BJ (cell line): ENCODE measurements around the gene TUSC2. TPM values are rescaled to one million over a fixed set of nuclear protein-coding genes. Genes with fewer than 3 reads are reported as not detected.

ENCODE experiments used
- CTCF ChIA-PET: fragments of 350-600 bp; formaldehyde crosslinking; extraction: SDS; loops from one replicate; lab custom pipeline; 2021; ENCODE audit warnings: antibody characterized with exemption, inconsistent platforms; lab: Yijun Ruan, JAX
- POLR2A ChIA-PET: fragments of 300-600 bp; sonication (Branson Sonifier 250); formaldehyde crosslinking; extraction: SDS; loops from one replicate; lab custom pipeline; 2021; ENCODE audit warnings: antibody characterized with exemption; lab: Charles Lee
- DNase-seq: peaks from one replicate; pipeline ENCODE4 v3.0.0-alpha.2; 2011; ENCODE audit warnings: low read depth
- H3K27me3 ChIP-seq: 2 replicates; pipeline ENCODE4 v1.6.0; 2011; ENCODE audit warnings: low read length; ENCODE audit not compliant: control insufficient read depth, insufficient read depth
- H3K36me3 ChIP-seq: 2 replicates; pipeline ENCODE4 v1.5.1; 2011; ENCODE audit warnings: low read length; ENCODE audit not compliant: control insufficient read depth, insufficient read depth
- H3K4me3 ChIP-seq: 2 replicates; pipeline ENCODE4 v1.5.1; 2011; ENCODE audit warnings: low read depth, mild to moderate bottlenecking, control low read depth, low read length
- CTCF ChIP-seq: IDR thresholded peaks from 2 replicates; pipeline ENCODE4 v1.5.1; 2011; ENCODE audit warnings: low read depth, mild to moderate bottlenecking, control low read depth, inconsistent platforms, low read length, moderate library complexity; ENCODE audit not compliant: insufficient read depth
- polyA plus RNA-seq: library from polyadenylated mRNA; depleted of rRNA; stranded (reverse); fragments of >200 nt; gene quantifications from 2 replicates; pipeline ENCODE4 v1.2.3, GENCODE V29; 2011; rRNA removed

The TUSC2 gene
- polyA plus RNA-seq, 1 experiment, result 38.9 TPM

DNA sequence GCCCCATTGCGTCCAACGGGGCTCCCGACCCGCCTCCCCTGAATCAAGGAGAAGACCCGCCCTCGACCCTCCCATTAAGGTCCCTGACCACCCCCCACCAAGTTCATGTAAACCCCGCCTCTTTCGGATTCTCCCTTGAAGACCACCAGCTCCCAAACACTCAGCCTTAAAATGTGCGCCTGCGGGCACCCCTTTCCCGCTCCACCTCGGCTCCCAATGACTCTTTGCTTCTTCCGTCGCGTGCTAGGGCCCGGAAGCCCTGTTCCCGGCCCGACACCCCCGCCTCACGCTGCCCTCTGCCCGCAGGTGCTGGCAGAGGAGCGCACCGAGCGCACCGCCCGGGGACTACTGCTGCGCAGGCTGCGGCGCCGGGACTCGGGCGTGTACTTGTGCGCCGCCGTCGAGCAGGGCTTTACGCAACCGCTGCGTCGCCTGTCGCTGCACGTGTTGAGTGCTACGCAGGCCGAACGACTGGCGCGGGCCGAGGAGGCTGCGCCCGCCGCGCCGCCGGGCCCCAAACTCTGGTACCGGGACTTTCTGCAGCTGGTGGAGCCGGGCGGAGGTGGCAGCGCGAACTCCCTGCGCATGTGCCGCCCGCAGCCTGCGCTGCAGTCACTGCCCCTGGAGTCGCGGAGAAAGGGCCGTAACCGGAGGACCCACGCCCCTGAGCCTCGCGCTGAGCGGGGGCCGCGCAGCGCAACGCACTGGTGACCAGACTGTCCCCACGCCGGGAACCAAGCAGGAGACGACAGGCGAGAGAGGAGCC is 51.8 kb downstream of the TUSC2 start:
- peaks cover 30% of the 10 kb centered on the region for H3K36me3 ChIP-seq
- no peak for TF ChIP-seq CTCF
- no peak for DNase-seq
- H3K4me3 ChIP-seq, result no peak overlapping the region
- ChIA-PET POLR2A (no interaction called here), CTCF (interaction anchor here (0.9 to 6.0 kb wide), 6 partner anchors 16 to 83 kb away, joined by 4 to 55 read pairs (median 17); partner anchors contain the start of gene GNAT1)
- no peaks in the 10 kb centered on the region for H3K27me3 ChIP-seq

DNA sequence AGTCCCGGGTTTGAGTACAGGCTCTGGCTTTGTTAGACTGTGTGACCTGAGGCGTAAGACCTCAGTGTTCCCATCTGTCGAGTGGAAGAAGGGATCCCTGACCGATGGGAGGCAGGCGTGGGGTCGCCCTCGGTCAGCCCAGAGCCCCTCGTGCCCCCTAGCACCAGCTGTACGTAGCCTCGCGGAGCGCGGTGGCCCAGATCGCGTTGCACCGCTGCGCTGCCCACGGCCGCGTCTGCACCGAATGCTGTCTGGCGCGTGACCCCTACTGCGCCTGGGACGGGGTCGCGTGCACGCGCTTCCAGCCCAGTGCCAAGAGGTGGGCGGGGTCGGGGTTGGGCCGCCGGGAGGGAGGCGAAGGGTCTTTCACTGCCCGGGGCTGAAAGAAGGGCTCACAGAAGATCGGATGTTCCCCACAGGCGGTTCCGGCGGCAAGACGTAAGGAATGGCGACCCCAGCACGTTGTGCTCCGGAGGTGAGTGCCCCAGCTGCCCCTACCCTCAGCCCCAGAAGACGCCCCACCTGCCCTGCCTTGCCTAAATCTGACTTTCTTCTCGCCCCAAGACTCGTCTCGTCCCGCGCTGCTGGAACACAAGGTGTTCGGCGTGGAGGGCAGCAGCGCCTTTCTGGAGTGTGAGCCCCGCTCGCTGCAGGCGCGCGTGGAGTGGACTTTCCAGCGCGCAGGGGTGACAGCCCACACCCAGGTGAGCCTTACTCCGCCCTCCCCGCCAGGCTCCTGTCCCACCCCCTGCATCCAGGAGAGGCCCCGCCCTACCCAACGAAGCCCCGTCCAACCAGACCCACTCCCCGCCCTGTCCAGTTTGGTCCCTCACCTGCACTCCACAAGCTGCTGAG is 52.7 kb downstream of the TUSC2 start:
- Histone ChIP-seq H3K36me3 (peaks cover 30% of the 10 kb centered on the region), H3K27me3 (no peaks in the 10 kb centered on the region), H3K4me3 (no peak overlapping the region)
- TF ChIP-seq CTCF, result no peak
- ChIA-PET POLR2A (no interaction called here), CTCF (interaction anchor here (1.0 to 6.0 kb wide), 11 partner anchors 8 to 82 kb away, joined by 3 to 55 read pairs (median 4); partner anchors contain the start of gene GNAT1)
- DNase-seq, result no peak

Other genes with a start within 250 kb of the TUSC2 start
- 171 and 205 TPM in 2 replicates for gene RBM5, start 239.3 kb downstream of the TUSC2 start, polyA plus RNA-seq
- 7.4 and 11.4 TPM in 2 replicates for gene SEMA3F, start 172.9 kb downstream of the TUSC2 start, polyA plus RNA-seq
- not detected in 2 replicates for gene GNAT1, start 136.6 kb downstream of the TUSC2 start, polyA plus RNA-seq
- gene SLC38A3, start 123.0 kb downstream of the TUSC2 start, polyA plus RNA-seq, result 0.17 and 0.22 TPM in 2 replicates
- gene GNAI2, start 92.0 kb downstream of the TUSC2 start, polyA plus RNA-seq, result 574 and 887 TPM in 2 replicates
- 32.7 and 59.0 TPM in 2 replicates for gene SEMA3B, start 59.1 kb downstream of the TUSC2 start, polyA plus RNA-seq
- gene LSMEM2, start 49.1 kb downstream of the TUSC2 start, polyA plus RNA-seq, result not detected in 2 replicates
- gene IFRD2, start 35.8 kb downstream of the TUSC2 start, polyA plus RNA-seq, result 22.0 and 56.7 TPM in 2 replicates
- gene HYAL3, start 28.8 kb downstream of the TUSC2 start, polyA plus RNA-seq, result 7.1 and 8.5 TPM in 2 replicates
- gene NAA80, start 28.8 kb downstream of the TUSC2 start, polyA plus RNA-seq, result 3.6 and 5.8 TPM in 2 replicates
- 0.10 and 0.12 TPM in 2 replicates for gene HYAL1, start 24.6 kb downstream of the TUSC2 start, polyA plus RNA-seq
- 40.4 and 63.2 TPM in 2 replicates for gene HYAL2, start 5.5 kb downstream of the TUSC2 start, polyA plus RNA-seq
- gene RASSF1, start 12.6 kb upstream of the TUSC2 start, polyA plus RNA-seq, result 55.2 and 80.2 TPM in 2 replicates
- gene ZMYND10, start 17.5 kb upstream of the TUSC2 start, polyA plus RNA-seq, result 0.65 and 1.3 TPM in 2 replicates
- gene NPRL2, start 22.6 kb upstream of the TUSC2 start, polyA plus RNA-seq, result 31.4 and 45.0 TPM in 2 replicates
- gene CYB561D2, start 22.6 kb upstream of the TUSC2 start, polyA plus RNA-seq, result 22.3 and 39.3 TPM in 2 replicates
- 47.0 and 75.4 TPM in 2 replicates for gene TMEM115, start 31.3 kb upstream of the TUSC2 start, polyA plus RNA-seq
- gene CACNA2D2, start 175.4 kb upstream of the TUSC2 start, polyA plus RNA-seq, result 0.04 and 0.11 TPM in 2 replicates
- gene C3orf18, start 239.5 kb upstream of the TUSC2 start, polyA plus RNA-seq, result 16.8 and 30.4 TPM in 2 replicates
- gene HEMK1, start 241.3 kb upstream of the TUSC2 start, polyA plus RNA-seq, result 14.4 and 21.3 TPM in 2 replicates